T-helper 1 cell treated with Interleukin-12 subunit alpha and Interleukin-12 subunit beta and Interleukin-4 antibody, amounts not matched to agents 30 ng/mL and 1 ng/mL, for 36 hours (primary cell): ENCODE results near the gene IGF2. TPM values are rescaled to one million over a fixed set of nuclear protein-coding genes. Genes with fewer than 3 reads are reported as not detected.
"Not testable (repeated sequence)": the region's sequence is repeated elsewhere in the genome, so short reads cannot be mapped to it uniquely, and the experiment has no call there.

ENCODE experiments used
- intact Hi-C: fragments of 100-400 bp; cut with micrococcal nuclease; formaldehyde crosslinking; loops from one replicate; pipeline ENCODE4 v1.15.1; 2024
- total RNA-seq: library from RNA; stranded (reverse); gene quantifications from 2 replicates; pipeline ENCODE4 v1.2.3, GENCODE V29; 2022

The IGF2 gene
- total RNA-seq, 1 donor from 2014 or later: 0.17 TPM

- intact Hi-C loops: not testable (repeated sequence)
Measured at GRCh38 chr11:2124736-2125484, 14.3 kb downstream of the IGF2 start.

DNA sequence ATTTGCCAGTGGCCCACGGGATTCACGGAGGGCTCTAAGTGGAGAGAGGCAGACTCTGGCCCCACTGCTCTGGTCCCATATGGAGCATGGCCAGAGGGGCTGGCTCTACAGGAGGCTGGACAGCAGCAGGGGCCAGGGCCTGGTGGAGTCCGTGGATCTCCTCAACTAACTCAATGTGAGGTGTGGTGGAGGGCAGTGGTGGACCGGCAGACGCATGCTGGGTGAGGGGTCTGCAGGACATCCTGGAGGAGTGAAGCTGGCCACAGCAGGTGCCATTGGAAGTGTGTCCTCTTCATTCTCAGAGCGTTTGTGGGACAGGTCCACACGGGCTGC is 15.6 kb downstream of the IGF2 start:
- intact Hi-C loops: no loop called here

DNA sequence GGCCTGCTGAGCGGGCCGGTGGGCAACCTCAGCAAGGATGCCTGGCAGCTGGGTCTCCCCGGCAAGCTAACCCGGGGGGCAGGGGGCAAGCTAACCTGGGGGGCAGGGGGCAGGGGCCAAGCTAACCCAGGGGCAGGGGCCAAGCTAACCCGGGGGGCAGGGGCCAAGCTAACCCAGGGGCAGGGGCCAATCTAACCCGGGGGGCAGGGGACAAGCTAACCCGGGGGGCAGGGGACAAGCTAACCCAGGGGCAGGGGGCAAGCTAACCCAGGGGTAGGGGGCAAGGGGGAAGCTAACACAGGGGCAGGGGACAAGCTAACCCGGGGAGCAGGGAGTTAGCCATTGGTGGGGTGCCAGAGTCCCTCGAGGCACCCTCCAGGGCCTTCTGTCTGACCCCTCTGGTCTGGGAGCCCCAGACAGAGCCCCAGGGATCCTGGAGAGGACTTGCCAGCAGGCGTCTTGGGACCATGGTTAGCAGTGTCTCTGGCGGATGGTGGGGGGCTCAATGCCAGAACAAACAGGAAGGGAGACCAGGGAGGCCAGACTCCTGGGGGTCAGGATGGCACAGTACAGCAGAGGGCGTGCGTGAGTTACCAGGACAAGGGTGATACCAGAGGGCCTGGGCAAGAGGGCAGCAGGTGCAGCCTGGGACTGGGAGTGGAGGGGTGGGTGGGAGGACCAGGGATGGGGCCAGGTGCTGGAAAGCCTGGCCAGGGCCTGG is 16.1 kb downstream of the IGF2 start:
- intact Hi-C loops: no loop called here

- intact Hi-C loops: no loop called here
Measured at GRCh38 chr11:2122222-2122906, 16.8 kb downstream of the IGF2 start.

GRCh38 chr11:2121227-2122130 is 17.7 kb downstream of the IGF2 start:
- intact Hi-C loops: no loop called here

DNA sequence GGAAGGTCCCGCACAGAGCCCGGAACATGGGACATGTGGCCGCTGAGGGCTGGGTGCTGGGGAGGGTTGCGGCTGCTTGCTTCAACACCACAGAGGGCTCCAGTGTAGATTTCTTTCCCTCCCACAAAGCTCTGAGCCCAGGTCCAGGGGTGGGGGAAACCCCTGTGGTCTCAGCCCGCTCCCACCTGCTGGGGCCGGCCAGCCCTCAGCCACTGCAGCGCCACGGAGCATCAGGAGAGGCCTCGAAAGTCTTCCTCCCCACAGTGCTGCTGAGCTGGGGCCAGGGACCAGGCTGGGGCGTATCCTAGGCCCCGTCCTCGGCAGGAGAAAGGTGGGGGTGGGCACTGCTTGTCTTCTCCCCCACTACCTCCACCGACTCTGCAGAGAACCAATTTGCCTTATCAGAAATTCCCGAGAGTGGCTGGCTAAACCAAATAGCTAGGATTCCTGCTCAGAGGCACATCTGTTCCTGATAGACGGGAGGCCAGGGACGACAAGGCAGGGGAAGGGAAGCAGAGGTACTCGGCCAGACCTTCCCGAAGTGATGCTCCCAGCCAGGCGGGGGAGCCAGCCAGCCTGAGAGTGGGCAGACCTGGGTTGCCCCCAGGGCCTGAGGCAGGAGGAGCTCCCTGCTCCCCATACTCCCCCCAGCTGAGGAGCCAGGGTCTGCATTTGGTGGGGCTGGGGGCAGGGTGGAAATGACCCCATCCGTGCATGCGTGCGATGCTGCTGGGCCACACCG is 18.7 kb downstream of the IGF2 start:
- intact Hi-C loops: no loop called here

GRCh38 chr11:2118677-2119076 is 20.5 kb downstream of the IGF2 start:
- intact Hi-C loops: no loop called here

- intact Hi-C loops: no loop called here
Measured at GRCh38 chr11:2116680-2117079, 22.5 kb downstream of the IGF2 start.

GRCh38 chr11:2115308-2115707 is 23.9 kb downstream of the IGF2 start:
- intact Hi-C loops: no loop called here

DNA sequence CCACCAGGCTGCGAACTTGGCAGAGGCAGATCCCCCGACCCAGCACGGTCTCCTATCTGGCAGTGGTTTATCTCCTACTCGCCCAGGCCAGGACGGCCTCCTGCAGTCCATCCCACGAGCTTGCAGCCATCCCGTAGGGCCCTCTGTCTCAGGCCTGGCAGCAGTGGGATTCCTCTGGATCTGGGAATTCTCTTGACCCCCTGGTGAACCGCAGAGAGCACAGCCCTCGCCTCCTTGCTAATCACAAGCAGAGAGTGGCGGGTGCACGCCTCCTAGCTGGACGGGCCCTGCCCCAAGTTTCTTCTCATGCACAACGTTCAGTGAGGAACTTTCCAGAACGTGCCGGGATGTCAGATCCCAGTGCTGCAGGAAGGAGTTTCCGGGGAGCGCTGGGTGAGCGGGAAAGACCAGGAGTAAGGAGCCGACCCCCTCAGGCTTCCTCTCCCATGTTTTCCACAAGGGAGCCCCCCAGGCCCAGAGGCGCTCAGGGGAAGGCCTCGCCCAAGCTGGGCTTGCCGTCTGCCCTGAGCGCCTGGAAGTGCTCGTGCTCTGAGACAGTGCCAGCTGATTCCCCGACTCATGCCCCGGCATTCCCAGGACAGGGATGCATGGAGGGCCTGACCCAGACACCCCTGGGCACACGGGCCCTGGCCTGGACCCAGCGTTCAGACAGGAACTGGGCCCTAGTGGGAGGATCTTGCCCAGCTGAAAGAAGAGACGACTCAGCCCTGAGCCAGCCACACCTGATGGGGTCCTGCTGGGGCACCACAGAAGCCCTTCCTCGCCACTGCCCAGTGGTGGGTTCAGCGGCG is 24.6 kb downstream of the IGF2 start:
- intact Hi-C loops: no loop called here

DNA sequence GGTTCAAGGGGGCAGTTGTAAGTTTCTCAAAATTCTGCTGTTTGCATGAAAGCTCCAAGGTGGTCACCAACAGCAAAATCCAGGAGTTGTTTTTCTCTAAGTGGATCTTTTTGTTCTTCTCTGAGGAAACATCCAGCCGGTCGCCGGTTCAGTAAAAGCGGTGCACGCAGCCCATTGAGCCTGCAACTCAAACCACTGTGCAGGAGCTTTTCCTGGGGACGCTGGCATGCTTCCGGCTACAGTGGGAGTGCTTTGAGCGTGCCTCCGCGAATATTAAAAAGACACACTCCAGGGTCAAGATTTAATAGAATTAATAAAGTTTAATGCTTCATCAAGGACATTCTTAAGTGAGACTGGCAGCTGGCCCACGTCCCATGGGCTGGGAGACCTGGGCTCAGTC is 25.4 kb downstream of the IGF2 start:
- intact Hi-C loops: no loop called here

DNA sequence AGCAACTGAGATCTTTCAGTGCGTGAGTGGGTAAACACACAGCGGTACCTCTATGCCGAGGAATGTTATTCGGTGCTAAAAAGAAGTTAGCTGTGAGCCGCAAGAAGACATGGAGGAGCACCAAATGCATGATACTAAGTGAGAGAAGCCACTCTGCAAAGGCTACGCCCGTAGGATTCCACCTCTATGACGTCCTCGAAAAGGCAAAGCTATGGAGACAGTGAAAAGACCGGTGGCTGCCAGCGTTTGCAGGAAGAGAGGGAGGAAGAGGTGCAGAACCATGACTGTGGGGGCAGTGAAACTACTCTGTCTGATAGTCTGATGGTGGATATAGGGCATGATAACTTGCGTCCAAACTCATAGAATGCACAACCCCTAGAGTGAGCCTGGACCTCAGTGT is 28.7 kb downstream of the IGF2 start:
- intact Hi-C loops: no loop called here

DNA sequence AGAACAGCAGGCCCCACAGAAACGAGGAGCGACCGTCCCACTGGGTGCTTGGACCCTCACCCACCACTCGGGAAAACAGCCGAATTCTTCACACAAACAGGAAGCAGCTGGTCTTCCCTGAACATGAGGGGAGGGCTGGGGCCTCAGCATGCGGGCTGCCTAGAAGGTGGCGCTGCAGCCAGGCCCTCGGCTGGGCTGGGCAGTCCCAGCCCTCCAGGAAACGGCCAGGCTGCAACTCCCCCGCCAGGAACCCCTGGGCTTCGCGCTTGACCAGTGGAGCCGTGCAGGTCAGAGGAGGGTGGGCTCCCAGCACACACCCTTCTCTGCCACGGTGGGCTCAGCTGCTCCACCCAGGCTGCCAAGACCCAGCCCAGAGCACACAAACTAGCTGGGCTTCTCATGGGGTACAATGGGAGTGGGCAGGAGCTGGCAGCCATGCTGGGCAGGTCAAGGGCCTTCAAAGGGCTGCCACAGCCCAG is 29.6 kb downstream of the IGF2 start:
- intact Hi-C loops: no loop called here

DNA sequence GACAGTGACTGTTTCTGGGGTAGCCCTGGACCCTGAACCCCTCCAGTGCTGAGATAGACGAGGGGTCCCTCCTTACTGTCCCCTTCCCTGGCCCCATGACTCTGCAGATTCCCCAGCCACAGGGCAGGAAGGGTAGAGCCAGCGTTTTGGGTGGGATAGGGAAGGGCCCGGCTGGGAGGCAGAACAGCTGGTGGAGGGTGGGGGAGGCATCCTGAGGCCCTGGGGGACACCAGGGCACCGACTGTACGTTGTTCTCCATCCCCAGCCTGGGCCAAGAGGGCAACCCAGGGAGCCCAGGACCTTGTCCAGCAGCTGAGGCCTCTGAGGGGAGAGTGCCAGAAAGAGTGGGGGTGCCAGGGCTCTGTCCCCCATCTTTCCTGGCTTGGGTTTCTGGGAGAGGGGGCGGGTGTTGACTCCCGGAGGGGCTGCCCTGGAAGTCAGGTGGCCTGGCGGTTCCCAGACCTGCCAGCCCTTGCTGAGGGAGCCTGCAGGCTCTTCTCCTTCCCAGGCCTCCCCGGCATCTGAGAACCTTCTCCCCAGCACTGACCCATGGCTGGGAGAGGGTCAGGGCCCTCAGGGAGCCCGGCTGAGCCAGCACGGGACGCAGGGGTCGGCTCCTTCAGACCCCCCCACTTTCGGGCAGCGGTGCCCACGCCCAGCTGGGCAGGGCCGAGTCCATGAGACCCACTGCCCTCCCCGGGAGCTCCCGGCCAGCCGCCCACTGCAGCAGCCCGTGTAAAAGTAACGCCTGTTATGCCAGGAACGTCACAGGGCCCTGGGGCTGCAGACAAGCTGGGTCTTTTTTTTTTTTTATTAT is 30.3 kb downstream of the IGF2 start:
- intact Hi-C loops: no loop called here

- intact Hi-C loops: no loop called here
Measured at GRCh38 chr11:2107941-2108630, 31.1 kb downstream of the IGF2 start.

- intact Hi-C loops: no loop called here
Measured at GRCh38 chr11:2107521-2107920, 31.7 kb downstream of the IGF2 start.

GRCh38 chr11:2106583-2107209 is 32.5 kb downstream of the IGF2 start:
- intact Hi-C loops: no loop called here

- intact Hi-C loops: no loop called here
Measured at GRCh38 chr11:2105511-2105910, 33.7 kb downstream of the IGF2 start.
